Coronary artery (tissue), 2 donors: ENCODE data around the gene TTC4.

Experiments
- DNase-seq: peaks from one replicate; pipeline ENCODE4 v3.0.0-alpha.2; 2017; ENCODE audit warnings: low spot score
- H3K27ac ChIP-seq, 2 donors: fragments of 200-600 bp; sonication (generic); one replicate each; pipeline ENCODE4 v1.5.1; 2016 to 2019
- H3K4me3 ChIP-seq: fragments of 200-600 bp; sonication (generic); 2 replicates; pipeline ENCODE4 v1.5.1; 2016; ENCODE audit warnings: mild to moderate bottlenecking, moderate library complexity
- TF ChIP-seq, protein P1 (sequence below): fragments of 200-600 bp; sonication (generic); IDR thresholded peaks from one replicate; pipeline ENCODE4 v1.5.1; 2019; ENCODE audit warnings: antibody characterized with exemption

TTC4 gene

DNA sequence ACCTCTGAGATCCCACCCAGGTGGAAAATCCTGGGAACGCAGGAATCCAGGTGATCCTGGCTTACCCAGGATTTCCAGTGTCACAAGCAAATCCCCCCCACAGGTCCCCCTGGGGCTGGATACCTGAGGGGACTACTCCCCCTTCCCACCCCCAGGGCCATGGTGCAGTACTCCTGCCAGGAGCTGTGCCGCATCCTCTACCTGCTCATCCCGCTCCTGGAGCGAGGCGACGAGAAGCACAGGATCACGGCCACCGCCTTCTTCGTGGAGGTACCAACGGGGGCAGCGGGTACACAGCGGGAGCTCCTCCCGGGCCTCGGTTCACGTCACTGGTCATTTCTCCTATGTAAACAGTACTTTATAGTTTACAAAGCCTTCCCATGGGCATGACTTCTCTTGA lies 20.4 kb upstream of the TTC4 start:
- Histone ChIP-seq H3K27ac (no peak overlapping the region), H3K4me3 (no peak overlapping the region)
- DNase-seq: no peak
- TF ChIP-seq, protein P1, sequence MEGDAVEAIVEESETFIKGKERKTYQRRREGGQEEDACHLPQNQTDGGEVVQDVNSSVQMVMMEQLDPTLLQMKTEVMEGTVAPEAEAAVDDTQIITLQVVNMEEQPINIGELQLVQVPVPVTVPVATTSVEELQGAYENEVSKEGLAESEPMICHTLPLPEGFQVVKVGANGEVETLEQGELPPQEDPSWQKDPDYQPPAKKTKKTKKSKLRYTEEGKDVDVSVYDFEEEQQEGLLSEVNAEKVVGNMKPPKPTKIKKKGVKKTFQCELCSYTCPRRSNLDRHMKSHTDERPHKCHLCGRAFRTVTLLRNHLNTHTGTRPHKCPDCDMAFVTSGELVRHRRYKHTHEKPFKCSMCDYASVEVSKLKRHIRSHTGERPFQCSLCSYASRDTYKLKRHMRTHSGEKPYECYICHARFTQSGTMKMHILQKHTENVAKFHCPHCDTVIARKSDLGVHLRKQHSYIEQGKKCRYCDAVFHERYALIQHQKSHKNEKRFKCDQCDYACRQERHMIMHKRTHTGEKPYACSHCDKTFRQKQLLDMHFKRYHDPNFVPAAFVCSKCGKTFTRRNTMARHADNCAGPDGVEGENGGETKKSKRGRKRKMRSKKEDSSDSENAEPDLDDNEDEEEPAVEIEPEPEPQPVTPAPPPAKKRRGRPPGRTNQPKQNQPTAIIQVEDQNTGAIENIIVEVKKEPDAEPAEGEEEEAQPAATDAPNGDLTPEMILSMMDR: no peak

DNA sequence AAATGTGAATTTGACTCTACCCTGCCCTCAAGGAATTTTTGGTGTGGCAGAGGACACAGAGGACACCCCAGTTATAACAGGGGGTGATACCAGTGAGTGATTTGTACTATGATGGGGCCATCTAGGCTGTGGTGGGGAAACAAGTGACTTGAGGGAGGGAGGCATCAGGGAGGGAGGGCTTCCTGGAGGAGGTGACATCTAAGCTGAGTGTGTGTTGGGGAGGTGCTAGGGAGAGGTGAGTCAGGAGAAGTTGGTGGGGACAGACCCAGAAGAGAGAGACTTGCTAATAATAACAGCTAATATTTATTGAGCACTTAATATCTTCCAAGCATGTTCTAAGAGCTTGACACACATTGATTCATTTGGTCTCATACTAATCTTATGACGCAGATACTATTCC lies 19.9 kb upstream of the TTC4 start:
- no peak for DNase-seq
- TF ChIP-seq, protein P1: no peak
- Histone ChIP-seq H3K4me3 (no peak overlapping the region), H3K27ac (no peak overlapping the region)

GRCh38 chr1:54696262-54696661 lies 19.4 kb upstream of the TTC4 start:
- H3K4me3 ChIP-seq: no peak overlapping the region
- no peak overlapping the region for H3K27ac ChIP-seq
- no peak for DNase-seq
- TF ChIP-seq, protein P1: no peak

DNA sequence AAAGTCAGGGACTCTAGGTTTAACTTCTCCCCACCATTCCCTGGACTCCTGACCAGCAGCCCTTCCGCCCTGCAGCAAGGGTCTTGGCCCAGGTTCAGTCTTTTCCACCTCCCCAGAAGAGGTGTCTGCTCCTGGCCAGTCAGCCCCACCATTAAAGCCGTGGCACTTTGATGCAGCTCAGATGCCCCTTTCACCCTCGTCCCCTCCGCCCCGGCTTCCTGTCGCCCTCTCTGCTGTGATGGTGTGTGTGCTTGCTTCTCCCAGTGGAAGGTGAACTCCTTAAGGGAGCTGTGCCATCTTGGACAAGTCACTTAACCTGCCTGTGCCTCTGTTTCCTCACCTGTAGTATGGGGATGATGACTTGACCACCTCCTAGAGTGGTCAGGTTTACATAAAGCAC lies 17.8 kb upstream of the TTC4 start:
- TF ChIP-seq, protein P1: no peak
- DNase-seq: no peak
- H3K4me3 ChIP-seq: no peak overlapping the region
- H3K27ac ChIP-seq: no peak overlapping the region

GRCh38 chr1:54698346-54698745 lies 17.3 kb upstream of the TTC4 start:
- Histone ChIP-seq H3K4me3 (no peak overlapping the region), H3K27ac (no peak overlapping the region)
- TF ChIP-seq, protein P1: no peak
- DNase-seq: no peak

DNA sequence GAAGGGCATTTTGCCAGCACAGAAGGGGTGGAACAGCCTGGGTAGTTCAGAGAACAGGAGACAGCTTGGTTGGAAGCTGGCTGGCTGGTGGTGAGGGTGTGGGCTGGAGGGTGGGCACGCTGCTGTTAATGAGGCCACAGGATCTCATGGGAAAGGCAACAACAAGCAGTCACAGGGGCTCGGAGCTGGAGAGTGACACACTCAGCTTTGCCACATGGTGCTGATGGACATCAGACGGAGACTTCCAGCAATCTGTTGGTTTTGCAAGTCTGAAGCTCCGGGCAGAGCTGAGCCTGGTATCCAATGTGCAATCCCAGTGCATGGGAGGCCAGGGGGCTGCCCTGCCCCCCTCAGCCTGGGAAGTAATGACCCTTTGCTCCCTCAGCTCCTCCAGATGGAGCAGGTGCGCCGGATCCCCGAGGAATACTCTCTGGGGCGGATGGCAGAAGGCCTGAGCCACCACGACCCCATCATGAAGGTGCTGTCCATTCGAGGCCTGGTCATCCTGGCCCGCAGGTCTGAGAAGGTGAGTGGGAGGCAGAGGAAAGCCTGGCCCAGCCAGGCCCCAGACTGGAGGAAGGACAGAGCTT lies 15.6 kb upstream of the TTC4 start:
- Histone ChIP-seq H3K4me3 (no peak overlapping the region), H3K27ac (no peak overlapping the region)
- no peak for DNase-seq
- TF ChIP-seq, protein P1: no peak

- no peak overlapping the region for H3K27ac ChIP-seq
- H3K4me3 ChIP-seq: no peak overlapping the region
- TF ChIP-seq, protein P1: no peak
- DNase-seq: no peak
Observed at GRCh38 chr1:54701066-54701465, 14.6 kb upstream of the TTC4 start.
